Left ventricle myocardium inferior (tissue), 1 donor: ENCODE data around the gene LCN10. TPM values are rescaled to one million over a fixed set of nuclear protein-coding genes. Genes with fewer than 3 reads are reported as not detected.

ENCODE experiments used
- DNase-seq: peaks from one replicate; pipeline ENCODE4 v3.0.0-alpha.2; 2020
- H3K27ac ChIP-seq: fragments of 200-600 bp; replicated peaks from 2 replicates; pipeline ENCODE4 v1.8.0; 2021
- H3K27me3 ChIP-seq: fragments of 200-600 bp; 2 replicates; pipeline ENCODE4 v1.8.0; 2021; ENCODE audit warnings: low read depth
- H3K36me3 ChIP-seq: fragments of 200-600 bp; 2 replicates; pipeline ENCODE4 v1.8.0; 2021
- H3K4me1 ChIP-seq: fragments of 200-600 bp; 2 replicates; pipeline ENCODE4 v1.8.0; 2021
- H3K4me3 ChIP-seq: fragments of 200-600 bp; 2 replicates; pipeline ENCODE4 v1.8.0; 2021; ENCODE audit warnings: mild to moderate bottlenecking, moderate library complexity
- H3K9me3 ChIP-seq: fragments of 200-600 bp; replicated peaks from 2 replicates; pipeline ENCODE4 v1.8.0; 2021
- intact Hi-C: fragments of 100-400 bp; cut with micrococcal nuclease; formaldehyde crosslinking; loops from one replicate; pipeline ENCODE4 v1.11.0; 2022
- total RNA-seq: library from RNA; stranded (reverse); fragmentation: NEBNext Ultra II Directional; extraction: Animal tissue kit (Norgen Biotek cat#: 25700); gene quantifications from one replicate; pipeline ENCODE4 v1.2.1, GENCODE V29; 2021
- TF ChIP-seq, protein P1 (sequence below): fragments of 200-600 bp; IDR thresholded peaks from 2 replicates; pipeline ENCODE4 v1.8.0; 2021; ENCODE audit warnings: antibody characterized with exemption, mild to moderate bottlenecking, borderline replicate concordance
- donor health status: DM: no; HTN: yes; CAD: no; lungs with severe emphysema.

The LCN10 gene
- total RNA-seq, 1 donor from 2014 or later: 9.6 TPM

GRCh38 chr9:136696502-136696901 is 46.2 kb downstream of the LCN10 start:
- TF ChIP-seq, protein P1, sequence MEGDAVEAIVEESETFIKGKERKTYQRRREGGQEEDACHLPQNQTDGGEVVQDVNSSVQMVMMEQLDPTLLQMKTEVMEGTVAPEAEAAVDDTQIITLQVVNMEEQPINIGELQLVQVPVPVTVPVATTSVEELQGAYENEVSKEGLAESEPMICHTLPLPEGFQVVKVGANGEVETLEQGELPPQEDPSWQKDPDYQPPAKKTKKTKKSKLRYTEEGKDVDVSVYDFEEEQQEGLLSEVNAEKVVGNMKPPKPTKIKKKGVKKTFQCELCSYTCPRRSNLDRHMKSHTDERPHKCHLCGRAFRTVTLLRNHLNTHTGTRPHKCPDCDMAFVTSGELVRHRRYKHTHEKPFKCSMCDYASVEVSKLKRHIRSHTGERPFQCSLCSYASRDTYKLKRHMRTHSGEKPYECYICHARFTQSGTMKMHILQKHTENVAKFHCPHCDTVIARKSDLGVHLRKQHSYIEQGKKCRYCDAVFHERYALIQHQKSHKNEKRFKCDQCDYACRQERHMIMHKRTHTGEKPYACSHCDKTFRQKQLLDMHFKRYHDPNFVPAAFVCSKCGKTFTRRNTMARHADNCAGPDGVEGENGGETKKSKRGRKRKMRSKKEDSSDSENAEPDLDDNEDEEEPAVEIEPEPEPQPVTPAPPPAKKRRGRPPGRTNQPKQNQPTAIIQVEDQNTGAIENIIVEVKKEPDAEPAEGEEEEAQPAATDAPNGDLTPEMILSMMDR: no peak
- H3K36me3 ChIP-seq: no peaks in the 10 kb centered on the region
- H3K4me1 ChIP-seq: peaks cover 48% of the 10 kb centered on the region
- no peak overlapping the region for H3K4me3 ChIP-seq
- no peak overlapping the region for H3K27ac ChIP-seq
- intact Hi-C loops: no loop called here
- H3K27me3 ChIP-seq: peaks cover 20% of the 10 kb centered on the region
- H3K9me3 ChIP-seq: no peaks in the 10 kb centered on the region
- DNase-seq: no peak

DNA sequence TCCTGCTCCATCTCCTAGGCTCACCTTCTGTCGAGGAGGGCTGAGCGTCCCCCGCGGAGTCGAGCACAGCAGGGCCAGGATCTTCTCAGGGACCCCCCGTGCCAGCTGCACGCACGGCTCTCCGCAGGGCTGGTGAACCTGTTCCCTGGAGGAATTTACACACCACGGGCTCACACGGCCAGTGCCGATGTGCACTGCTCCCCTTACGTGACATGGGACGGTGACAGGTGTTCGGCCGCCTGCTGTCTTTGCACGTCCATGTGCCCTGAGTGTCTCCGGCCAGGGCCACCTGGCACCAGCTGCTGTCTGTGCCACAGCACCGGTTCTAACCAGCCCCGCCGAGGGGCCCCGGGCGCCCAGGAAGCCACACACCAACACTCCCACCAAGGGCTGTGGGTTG is 46.8 kb downstream of the LCN10 start:
- intact Hi-C loops: no loop called here
- Histone ChIP-seq H3K4me3 (no peak overlapping the region), H3K27me3 (peaks cover 14% of the 10 kb centered on the region), H3K4me1 (peaks cover 49% of the 10 kb centered on the region), H3K27ac (peak overlapping the region; percentile 12), H3K9me3 (no peaks in the 10 kb centered on the region), H3K36me3 (no peaks in the 10 kb centered on the region)
- DNase-seq: no peak
- TF ChIP-seq, protein P1: no peak

GRCh38 chr9:136695435-136695895 is 47.3 kb downstream of the LCN10 start:
- H3K27me3 ChIP-seq: peaks cover 9% of the 10 kb centered on the region
- DNase-seq: no peak
- H3K9me3 ChIP-seq: no peaks in the 10 kb centered on the region
- no peaks in the 10 kb centered on the region for H3K36me3 ChIP-seq
- H3K27ac ChIP-seq: peak overlapping the region; percentile 12
- TF ChIP-seq, protein P1: no peak
- no peak overlapping the region for H3K4me3 ChIP-seq
- H3K4me1 ChIP-seq: peaks cover 51% of the 10 kb centered on the region
- intact Hi-C loops: no loop called here

DNA sequence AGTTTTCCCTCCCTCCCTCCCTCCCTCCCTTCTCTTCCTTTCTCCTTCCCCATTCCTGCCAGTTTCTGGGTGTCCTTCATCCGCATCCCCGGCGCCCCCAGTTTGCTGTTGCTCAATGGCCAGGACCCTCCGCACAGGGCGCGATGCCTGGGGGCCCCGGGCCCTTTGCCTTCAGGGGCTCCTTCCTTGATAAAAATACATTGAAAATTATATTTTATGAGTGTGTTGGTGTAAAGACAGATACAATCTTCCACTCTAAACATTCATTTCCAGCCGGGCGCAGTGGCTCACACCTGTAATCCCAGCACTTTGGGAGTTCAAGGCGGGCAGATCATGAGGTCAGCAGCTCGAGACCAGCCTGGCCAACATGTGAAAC is 47.9 kb downstream of the LCN10 start:
- Histone ChIP-seq H3K27me3 (peaks cover 3% of the 10 kb centered on the region), H3K36me3 (no peaks in the 10 kb centered on the region), H3K4me1 (peaks cover 57% of the 10 kb centered on the region), H3K4me3 (no peak overlapping the region), H3K9me3 (no peaks in the 10 kb centered on the region), H3K27ac (peak overlapping the region; percentile 12)
- intact Hi-C loops: no loop called here
- DNase-seq: no peak
- TF ChIP-seq, protein P1: no peak

GRCh38 chr9:136694163-136694871 is 48.4 kb downstream of the LCN10 start:
- intact Hi-C loops: no loop called here
- H3K36me3 ChIP-seq: no peaks in the 10 kb centered on the region
- no peaks in the 10 kb centered on the region for H3K9me3 ChIP-seq
- TF ChIP-seq, protein P1: peak; percentile 82
- peak; percentile 62 for DNase-seq
- H3K4me1 ChIP-seq: peaks cover 62% of the 10 kb centered on the region
- H3K27ac ChIP-seq: no peak overlapping the region
- no peaks in the 10 kb centered on the region for H3K27me3 ChIP-seq
- H3K4me3 ChIP-seq: no peak overlapping the region
